Right lobe of liver (tissue), 6 donors: ENCODE results near the gene GAREM1. TPM values are rescaled to one million over a fixed set of nuclear protein-coding genes. Genes with fewer than 3 reads are reported as not detected.

Source experiments
- ATAC-seq, 4 donors: fragments of 200-7000 bp; cut with Tn5 transposase; one replicate each; pipeline ENCODE4 v1.9.1; 2020; ENCODE audit warnings: mild to moderate bottlenecking in 4 of 4, moderate library complexity in 4 of 4
- DNase-seq, 3 donors: peaks; one replicate each; pipeline ENCODE4 v3.0.0-alpha.2; 2020
- H3K27ac ChIP-seq, 3 donors: fragments of 200-600 bp; one replicate each; pipeline ENCODE4 v1.8.0; 2022
- H3K27me3 ChIP-seq, 2 donors: fragments of 200-600 bp; one replicate each; pipeline ENCODE4 v1.8.0; 2022
- H3K36me3 ChIP-seq, 4 donors: fragments of 200-600 bp; sonication (generic) in 1 of 4; one replicate each; pipeline versions ENCODE4 v1.5.1 to v1.8.0; 2017 to 2022; ENCODE audit warnings: control low read depth in 1 of 4
- H3K4me1 ChIP-seq, 4 donors: fragments of 200-600 bp; sonication (generic) in 1 of 4; one replicate each; pipeline versions ENCODE4 v1.5.1 to v1.8.0; 2017 to 2022; ENCODE audit warnings: control low read depth in 1 of 4
- H3K4me3 ChIP-seq, 3 donors: fragments of 200-600 bp; one replicate each; pipeline ENCODE4 v1.8.0; 2022
- H3K9me3 ChIP-seq, 4 donors: fragments of 200-600 bp; sonication (generic) in 1 of 4; one replicate each; pipeline versions ENCODE4 v1.5.1 to v1.8.0; 2017 to 2022; ENCODE audit warnings: control low read depth in 1 of 4
- CTCF ChIP-seq, 4 donors: fragments of 200-600 bp in 3 of 4; fragments of 450-650 bp in 1 of 4; IDR thresholded peaks; one replicate each; pipeline versions ENCODE4 v1.5.1 to v1.8.0; 2016 to 2022; ENCODE audit warnings: antibody characterized with exemption in 4 of 4, mild to moderate bottlenecking in 2 of 4
- POLR2A ChIP-seq: fragments of 450-650 bp; IDR thresholded peaks from one replicate; pipeline ENCODE4 v1.6.1; 2017; ENCODE audit warnings: antibody characterized with exemption, mild to moderate bottlenecking
- WGBS: methylation state at CpG from one replicate; pipeline ENCODE4 v1.1.6; 2018; ENCODE audit warnings: low coverage, low lambda C conversion rate; ENCODE audit not compliant: insufficient coverage; ENCODE audit errors: missing lambda C conversion rate; 5-methylcytosine and 5-hydroxymethylcytosine counted together
- intact Hi-C, 2 donors: fragments of 100-400 bp; cut with DNase I; formaldehyde crosslinking; loops; one replicate each; pipeline versions ENCODE4 v1.11.2 to v1.14.1; 2022
- total RNA-seq, 6 experiments: library from RNA; depleted of rRNA in 2 of 6; stranded (reverse); fragments of >200 nt in 2 of 6; fragmentation: NEBNext Ultra II Directional in 3 of 6; extraction: Animal tissue kit (Norgen Biotek cat#: 25700) in 3 of 6; gene quantifications; one replicate each; pipeline versions ENCODE4 v1.1.0 to v1.2.4, GENCODE V29; 2016 to 2023
- donor health status: DM: no; HTN: yes; CAD: no.
- donor health status: DM: no; HTN: no; CAD: no.
- donor health status: DM: no; HTN: no; CAD: no.
- donor health status: DM: no; HTN: yes; CAD: no.
- donor health status: DM: no; HTN: yes; CAD: no.

The GAREM1 gene
- total RNA-seq, 6 experiments from 2014 or later: 5.5 to 11.3 (median 6.6) TPM

DNA sequence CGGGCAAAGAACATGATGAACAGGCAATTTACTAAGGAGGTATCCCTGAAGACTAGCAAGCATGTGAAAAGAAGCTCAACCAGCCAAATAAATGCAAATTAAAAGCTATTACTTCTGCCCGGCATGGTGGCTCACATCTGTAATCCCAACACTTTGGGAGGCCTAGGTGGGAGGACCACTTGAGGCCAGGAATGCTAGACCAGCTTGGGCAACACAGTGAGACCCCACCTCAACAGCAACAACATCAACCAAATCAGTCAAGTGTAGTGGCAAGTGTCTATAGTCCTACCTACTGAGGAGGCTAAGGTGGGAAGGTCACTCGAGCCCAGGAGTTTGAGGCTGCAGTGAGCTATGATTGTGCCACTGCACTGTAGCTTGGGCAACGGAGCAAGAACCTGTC, 141.7 kb downstream of the GAREM1 start:
- H3K9me3 ChIP-seq: no peaks in the 10 kb centered on the region
- no peaks in the 10 kb centered on the region for H3K27me3 ChIP-seq
- no peaks in the 10 kb centered on the region for H3K36me3 ChIP-seq
- peaks cover 0 to 21% (median 0%) of the 10 kb centered on the region in 4 donors for H3K4me1 ChIP-seq
- no peak for DNase-seq
- no peak overlapping the region for H3K27ac ChIP-seq
- intact Hi-C loops: no loop called here
- H3K4me3 ChIP-seq: no peak overlapping the region
- no peak for ATAC-seq
- TF ChIP-seq CTCF (IDR thresholded peaks at IDR 0.05) (no peak), POLR2A (no peak)
- 83% methylated on average over 4 of the region's 4 CpGs for WGBS

DNA sequence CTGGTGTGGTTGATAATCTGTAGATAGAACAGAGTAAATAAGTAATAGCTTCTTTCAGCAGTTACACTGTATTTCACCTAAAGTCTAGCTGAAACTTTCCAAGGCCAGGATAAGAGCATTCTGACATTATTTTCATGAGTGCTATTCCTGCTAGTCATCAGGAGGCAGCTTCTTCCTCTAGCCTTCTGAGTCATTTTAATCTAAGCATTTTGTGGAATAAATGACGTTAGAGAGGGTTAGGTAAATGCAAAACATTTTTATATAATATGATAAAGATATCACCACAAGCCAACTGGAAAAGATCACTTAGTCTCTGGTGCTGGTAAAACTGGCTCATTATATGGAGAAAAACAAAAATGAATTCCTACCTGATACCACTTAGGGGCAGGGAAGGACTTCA, 142.3 kb downstream of the GAREM1 start:
- intact Hi-C loops: no loop called here
- H3K27ac ChIP-seq: no peak overlapping the region
- H3K27me3 ChIP-seq: no peaks in the 10 kb centered on the region
- peaks cover 0 to 21% (median 0%) of the 10 kb centered on the region in 4 donors for H3K4me1 ChIP-seq
- no peak for TF ChIP-seq CTCF (IDR thresholded peaks at IDR 0.05)
- no peaks in the 10 kb centered on the region for H3K36me3 ChIP-seq
- H3K4me3 ChIP-seq: no peak overlapping the region
- ATAC-seq: no peak
- WGBS: 67% methylated on average over 1 of the region's 1 CpG
- no peak for DNase-seq
- H3K9me3 ChIP-seq: no peaks in the 10 kb centered on the region

GRCh38 chr18:32326450-32327308, 144.0 kb downstream of the GAREM1 start:
- Histone ChIP-seq H3K27me3 (no peaks in the 10 kb centered on the region), H3K4me3 (no peak overlapping the region), H3K9me3 (no peaks in the 10 kb centered on the region), H3K27ac (peak overlapping the region in 1 of 3 donors; percentile 20), H3K4me1 (peaks cover 0 to 21% (median 0%) of the 10 kb centered on the region in 4 donors), H3K36me3 (no peaks in the 10 kb centered on the region)
- peak; percentile 79 to 91 (median 88) for ATAC-seq
- TF ChIP-seq CTCF (IDR thresholded peaks at IDR 0.05) (no peak), POLR2A (no peak)
- DNase-seq: peak in 1 of 3 donors; percentile 71
- intact Hi-C loops: no loop called here
- WGBS: 36% methylated on average over 3 of the region's 3 CpGs

GRCh38 chr18:32324181-32324580, 146.5 kb downstream of the GAREM1 start:
- ATAC-seq (no peak), DNase-seq (no peak)
- Histone ChIP-seq H3K27me3 (no peaks in the 10 kb centered on the region), H3K9me3 (no peaks in the 10 kb centered on the region), H3K36me3 (no peaks in the 10 kb centered on the region), H3K4me3 (no peak overlapping the region), H3K4me1 (peaks cover 0 to 25% (median 0%) of the 10 kb centered on the region in 4 donors), H3K27ac (no peak overlapping the region)
- 78% methylated on average over 4 of the region's 4 CpGs for WGBS
- intact Hi-C loops: no loop called here
- TF ChIP-seq POLR2A (no peak), CTCF (IDR thresholded peaks at IDR 0.05) (no peak)
